ENCODE data around the gene JMJD6.

- TF ChIP-seq POLR2AphosphoS5 (IDR thresholded peaks at IDR 0.05) = no peak
- TF ChIP-seq POLR2A (IDR thresholded peaks at IDR 0.05) = no peak
Measured at GRCh38 chr17:76672892-76673291, 53.5 kb downstream of the JMJD6 start.
